GM12864 (cell line): Measurements from ENCODE around the gene THRB.

Experiments used
- DNase-seq: peaks from one replicate; pipeline ENCODE4 v3.0.0-alpha.2; 2011; ENCODE audit warnings: low read depth
- H3K4me3 ChIP-seq: 2 replicates; pipeline ENCODE4 v1.5.1; 2011; ENCODE audit warnings: mild to moderate bottlenecking, low read depth, low read length, control low read depth
- TF ChIP-seq, protein P1 (sequence below): IDR thresholded peaks from 2 replicates; pipeline ENCODE4 v1.5.1; 2011; ENCODE audit warnings: low read depth, mild to moderate bottlenecking, moderate library complexity, low read length, control low read depth, inconsistent platforms; ENCODE audit errors: missing control alignments

Gene THRB

DNA sequence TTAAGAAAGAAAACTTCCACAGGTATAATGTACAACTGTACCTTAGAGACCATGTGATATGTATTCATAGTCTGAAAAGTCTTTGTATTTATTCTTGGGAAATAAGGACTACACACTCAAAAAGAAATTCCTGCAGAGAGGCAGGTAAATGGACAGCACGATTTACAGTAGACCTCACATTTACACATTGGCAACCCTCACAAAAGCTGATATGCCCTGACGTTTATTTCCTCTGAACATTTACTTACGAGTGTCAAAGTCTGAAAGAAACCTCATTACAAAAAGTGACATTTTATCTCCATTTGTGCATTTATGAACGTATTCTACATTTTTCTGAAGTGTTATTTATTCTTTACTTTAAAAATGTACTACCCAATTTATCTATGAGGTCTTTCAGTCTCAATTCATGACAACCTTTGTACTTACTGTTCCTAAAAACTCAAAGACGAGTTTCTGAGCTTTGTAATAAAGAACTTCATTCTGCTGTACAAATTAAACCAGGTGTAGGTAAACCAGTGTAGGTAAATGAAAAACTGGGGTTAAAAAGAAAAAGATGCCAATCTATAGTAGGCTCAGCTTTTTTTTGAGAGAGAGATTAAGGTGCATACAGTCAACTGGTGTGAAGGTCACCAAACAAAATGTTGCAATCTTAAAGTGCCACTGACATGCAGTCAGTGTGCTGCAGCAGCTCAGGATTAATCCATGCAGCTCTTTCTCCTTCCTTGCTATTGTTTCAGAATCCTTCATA is 44.3 kb downstream of the THRB start:
- DNase-seq, result no peak
- TF ChIP-seq, protein P1, sequence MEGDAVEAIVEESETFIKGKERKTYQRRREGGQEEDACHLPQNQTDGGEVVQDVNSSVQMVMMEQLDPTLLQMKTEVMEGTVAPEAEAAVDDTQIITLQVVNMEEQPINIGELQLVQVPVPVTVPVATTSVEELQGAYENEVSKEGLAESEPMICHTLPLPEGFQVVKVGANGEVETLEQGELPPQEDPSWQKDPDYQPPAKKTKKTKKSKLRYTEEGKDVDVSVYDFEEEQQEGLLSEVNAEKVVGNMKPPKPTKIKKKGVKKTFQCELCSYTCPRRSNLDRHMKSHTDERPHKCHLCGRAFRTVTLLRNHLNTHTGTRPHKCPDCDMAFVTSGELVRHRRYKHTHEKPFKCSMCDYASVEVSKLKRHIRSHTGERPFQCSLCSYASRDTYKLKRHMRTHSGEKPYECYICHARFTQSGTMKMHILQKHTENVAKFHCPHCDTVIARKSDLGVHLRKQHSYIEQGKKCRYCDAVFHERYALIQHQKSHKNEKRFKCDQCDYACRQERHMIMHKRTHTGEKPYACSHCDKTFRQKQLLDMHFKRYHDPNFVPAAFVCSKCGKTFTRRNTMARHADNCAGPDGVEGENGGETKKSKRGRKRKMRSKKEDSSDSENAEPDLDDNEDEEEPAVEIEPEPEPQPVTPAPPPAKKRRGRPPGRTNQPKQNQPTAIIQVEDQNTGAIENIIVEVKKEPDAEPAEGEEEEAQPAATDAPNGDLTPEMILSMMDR, result no peak
- H3K4me3 ChIP-seq, result no peak overlapping the region

DNA sequence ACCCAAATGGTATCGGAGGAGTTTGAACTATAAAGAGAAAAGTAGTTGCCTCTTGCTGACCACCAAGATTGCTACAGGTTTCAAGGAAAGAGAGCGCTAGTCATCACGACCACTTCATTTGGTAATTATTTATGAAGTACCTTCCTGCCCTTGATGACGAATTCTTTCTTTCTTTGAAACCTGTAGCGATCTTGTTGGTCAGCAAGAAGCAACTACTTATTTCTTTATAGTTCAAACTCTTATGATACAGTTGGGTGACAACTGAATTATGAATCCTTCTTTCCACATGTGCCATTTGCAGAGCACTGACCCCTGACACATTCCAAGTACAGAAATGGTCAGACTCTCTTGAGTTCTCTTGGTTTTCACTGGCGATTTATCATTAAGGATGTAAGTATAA is 46.8 kb downstream of the THRB start:
- TF ChIP-seq, protein P1, result no peak
- no peak for DNase-seq
- no peak overlapping the region for H3K4me3 ChIP-seq

DNA sequence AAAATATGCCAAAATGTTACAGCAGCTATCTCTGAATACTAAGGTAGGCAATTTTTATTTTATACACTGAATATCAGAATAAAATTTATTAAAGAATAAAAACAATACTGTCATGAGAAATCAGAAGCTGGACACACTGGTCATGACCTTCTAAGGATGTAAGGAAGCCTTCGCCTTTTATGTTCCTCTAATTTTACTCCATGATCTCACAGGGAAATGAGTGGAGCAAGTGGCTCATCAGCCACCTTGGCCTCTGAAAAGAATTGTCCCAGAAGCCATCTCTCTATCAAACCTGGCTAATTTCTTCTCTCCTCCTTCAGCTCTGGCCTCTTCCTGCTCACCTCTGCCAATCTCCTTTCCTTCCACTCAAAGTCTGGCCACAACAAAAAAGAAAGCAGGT is 48.6 kb downstream of the THRB start:
- TF ChIP-seq, protein P1, result no peak

DNA sequence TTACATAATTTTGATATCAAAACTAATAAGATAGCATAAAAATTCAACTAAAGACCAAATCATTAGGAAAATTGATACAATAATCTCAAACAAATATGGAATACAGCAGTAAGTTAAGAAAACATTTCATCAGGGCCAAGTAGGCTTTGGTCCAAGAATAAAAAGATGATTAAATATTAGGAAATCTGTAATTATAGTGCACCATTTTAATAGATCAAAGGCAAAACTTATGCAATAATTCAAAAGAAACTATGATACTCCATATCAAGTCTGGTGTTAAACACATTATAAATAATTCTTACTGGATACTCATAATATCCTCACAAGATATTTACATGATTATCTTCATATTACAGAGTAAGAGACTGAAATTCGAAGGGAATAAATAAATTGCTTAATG is 51.2 kb downstream of the THRB start:
- DNase-seq, result no peak
- TF ChIP-seq, protein P1, result no peak
- H3K4me3 ChIP-seq, result no peak overlapping the region

More for the DNA sequence above, 48.6 kb downstream of the THRB start:
- no peak for DNase-seq
- no peak overlapping the region for H3K4me3 ChIP-seq

DNA sequence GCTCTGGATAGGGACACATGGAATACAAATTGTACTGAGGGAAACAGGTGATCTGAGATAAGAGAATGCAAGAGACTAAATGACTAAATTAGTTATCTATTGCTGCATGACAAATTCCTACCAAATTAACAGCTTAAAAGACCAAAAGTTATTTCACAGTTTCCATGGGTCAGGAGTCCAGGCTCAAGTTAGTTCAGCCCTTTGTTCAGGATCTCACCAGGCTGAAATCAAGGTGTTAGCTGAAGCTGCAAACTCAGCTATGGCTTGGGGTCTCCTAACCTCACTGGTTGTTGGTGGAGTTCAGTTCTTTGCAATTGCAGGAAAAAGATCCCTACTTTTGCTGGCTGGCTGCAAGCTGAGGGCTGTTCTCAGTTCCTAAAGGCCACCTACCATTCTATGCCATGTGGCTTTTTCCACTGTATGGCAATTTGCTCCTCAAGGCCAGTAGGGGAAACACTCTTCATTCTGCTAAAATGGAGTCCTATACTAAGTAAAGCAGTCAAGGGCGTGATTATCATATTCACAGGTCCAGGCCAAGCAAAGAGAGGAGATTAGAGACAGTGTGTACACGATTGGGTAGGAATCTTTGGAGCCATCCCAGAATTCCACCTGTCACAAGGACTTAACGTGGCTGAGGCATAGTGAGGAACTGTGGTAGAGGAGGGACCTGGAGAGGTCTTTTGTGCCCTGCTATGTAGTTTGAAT is 53.7 kb downstream of the THRB start:
- TF ChIP-seq, protein P1, result no peak
- no peak for DNase-seq
- H3K4me3 ChIP-seq, result no peak overlapping the region

DNA sequence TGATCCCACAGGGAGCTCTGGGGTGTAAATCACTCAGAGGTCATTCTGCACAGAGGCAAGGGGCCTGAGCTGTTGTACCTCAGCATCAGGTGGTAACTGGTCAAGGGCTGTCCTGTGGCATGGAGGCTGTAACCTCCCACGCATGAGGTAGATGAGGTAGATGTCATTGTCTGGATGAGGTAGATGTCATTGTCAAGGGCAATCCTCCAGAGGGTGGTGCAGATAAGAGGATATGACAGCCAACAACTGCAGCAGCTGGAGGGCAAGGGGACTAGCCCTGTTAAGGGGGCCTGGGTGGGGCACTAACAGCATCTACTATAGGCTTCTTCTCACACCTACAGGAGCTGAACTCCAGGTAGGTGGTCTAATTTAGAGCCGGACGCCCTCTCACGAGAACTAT is 55.6 kb downstream of the THRB start:
- H3K4me3 ChIP-seq, result no peak overlapping the region
- no peak for DNase-seq
- TF ChIP-seq, protein P1, result no peak

DNA sequence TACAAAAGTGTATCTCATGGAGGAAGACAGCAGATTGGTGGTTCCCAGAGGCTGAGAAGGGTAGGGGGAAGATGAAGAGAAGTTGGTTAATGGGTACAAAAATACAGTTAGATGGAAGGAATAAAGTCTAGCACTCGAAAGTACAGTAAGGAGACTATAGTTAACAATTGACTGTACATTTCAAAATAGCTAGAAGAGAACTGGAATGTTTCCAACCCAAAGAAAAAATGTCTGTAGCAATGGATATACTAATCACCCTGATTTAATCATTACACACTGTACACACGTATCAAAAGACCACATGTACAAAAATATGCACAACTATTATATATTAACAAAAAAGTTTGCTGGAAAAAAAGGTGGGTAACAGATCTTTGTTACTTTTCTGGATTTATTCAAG is 57.3 kb downstream of the THRB start:
- no peak overlapping the region for H3K4me3 ChIP-seq
- TF ChIP-seq, protein P1, result no peak
- no peak for DNase-seq
